AG04449 (cell line): Measurements from ENCODE around the gene DCAKD.

Experiments
- CTCF ChIA-PET: fragments of 350-600 bp; formaldehyde crosslinking; extraction: SDS; loops from one replicate; lab custom pipeline; 2021; ENCODE audit warnings: antibody characterized with exemption; lab: Yijun Ruan, JAX
- POLR2A ChIA-PET: fragments of 400-600, 350-600 bp; formaldehyde crosslinking; extraction: SDS; loops from one replicate; lab custom pipeline; 2020; ENCODE audit warnings: antibody characterized with exemption, inconsistent platforms; lab: Yijun Ruan, JAX
- DNase-seq: peaks from one replicate; pipeline ENCODE4 v3.0.0-alpha.2; 2010; ENCODE audit warnings: low read depth, low spot score
- H3K4me3 ChIP-seq: 2 replicates; pipeline ENCODE4 v1.5.1; 2011; ENCODE audit warnings: low read depth, mild to moderate bottlenecking, control low read depth, low read length
- CTCF ChIP-seq: IDR thresholded peaks from one replicate; pipeline ENCODE4 v1.5.1; 2011; ENCODE audit warnings: mild to moderate bottlenecking, moderate library complexity, low read length, control low read depth, inconsistent platforms; ENCODE audit not compliant: insufficient read depth; ENCODE audit errors: missing control alignments

Gene DCAKD

GRCh38 chr17:45038728-45039634 lies 12.5 kb downstream of the DCAKD start:
- POLR2A ChIA-PET: interaction anchor here (0.5 to 1.5 kb wide), 2 partner anchors 11 to 12 kb away, joined by 3 to 4 read pairs; no protein-coding TSS in a partner anchor

GRCh38 chr17:45036691-45037090 lies 14.7 kb downstream of the DCAKD start:
- no peak overlapping the region for H3K4me3 ChIP-seq
- CTCF ChIA-PET: interaction anchor here (0.9 to 8.2 kb wide), 4 partner anchors 9 to 257 kb away, joined by 3 to 186 read pairs (median 4); no protein-coding TSS in a partner anchor
- POLR2A ChIA-PET: interaction anchor here (0.5 to 1.2 kb wide), 2 partner anchors 8 to 16 kb away, joined by 3 to 5 read pairs; no protein-coding TSS in a partner anchor
- no peak for TF ChIP-seq CTCF
- DNase-seq: no peak

More at GRCh38 chr17:45038728-45039634, 12.5 kb downstream of the DCAKD start:
- no peak for DNase-seq
- CTCF ChIA-PET: interaction anchor here (0.9 to 8.2 kb wide), 7 partner anchors 9 to 138 kb away, joined by 3 to 186 read pairs (median 7); partner anchors contain the start of gene ACBD4
- no peak for TF ChIP-seq CTCF
- H3K4me3 ChIP-seq: no peak overlapping the region

GRCh38 chr17:45035848-45036247 lies 15.6 kb downstream of the DCAKD start:
- POLR2A ChIA-PET: no interaction called here
- no peak for DNase-seq
- TF ChIP-seq CTCF: no peak
- CTCF ChIA-PET: interaction anchor here (0.9 to 8.2 kb wide), 3 partner anchors 10 to 15 kb away, joined by 4 to 186 read pairs (median 4); partner anchors contain the start of gene DCAKD
- H3K4me3 ChIP-seq: no peak overlapping the region

- POLR2A ChIA-PET: interaction anchor here (1.0 kb wide), 1 partner anchor 64 kb away, joined by 3 read pairs; no protein-coding TSS in a partner anchor
- no peak overlapping the region for H3K4me3 ChIP-seq
- no peak for TF ChIP-seq CTCF
- CTCF ChIA-PET: interaction anchor here (0.9 to 8.2 kb wide), 4 partner anchors 10 to 64 kb away, joined by 3 to 186 read pairs (median 3); no protein-coding TSS in a partner anchor
- DNase-seq: no peak
Observed at GRCh38 chr17:45034599-45034998, 16.8 kb downstream of the DCAKD start.

- DNase-seq: no peak
- no peak overlapping the region for H3K4me3 ChIP-seq
- ChIA-PET CTCF (interaction anchor here (1.1 to 6.0 kb wide), 3 partner anchors 11 to 111 kb away, joined by 4 to 44 read pairs (median 20); no protein-coding TSS in a partner anchor), POLR2A (no interaction called here)
- no peak for TF ChIP-seq CTCF
Observed at GRCh38 chr17:45032174-45032541, 19.3 kb downstream of the DCAKD start.
